ENCODE measurements around the gene AGBL1. TPM values are rescaled to one million over a fixed set of nuclear protein-coding genes. Genes with fewer than 3 reads are reported as not detected.

Gene AGBL1
- total RNA-seq, result not detected in 2 replicates
- long read RNA-seq, result 0 reads

- no peak within 1 kb of the TSS for H3K4me3 Mint-ChIP-seq (ENCODE audit: unreplicated experiment)
- TF ChIP-seq CTCF (IDR thresholded peaks at IDR 0.05), result no peak
- DNase-seq (ENCODE audit: extremely low spot score, unreplicated experiment), result no peak
- H3K27me3 Mint-ChIP-seq (ENCODE audit: unreplicated experiment), result no peaks in the 10 kb centered on the region
- no peak within 1 kb of the TSS for H3K27ac Mint-ChIP-seq (ENCODE audit: unreplicated experiment)
- no peaks in the 10 kb centered on the region for H3K9me3 Mint-ChIP-seq (ENCODE audit: unreplicated experiment)
- H3K36me3 Mint-ChIP-seq (ENCODE audit: unreplicated experiment), result no peaks in the 10 kb centered on the region
- no peaks in the 10 kb centered on the region for H3K4me1 Mint-ChIP-seq (ENCODE audit: unreplicated experiment)
Measured at GRCh38 chr15:86079508-86080266, at the start of gene AGBL1. AGBL1 (plus strand) TSS chr15:86079871.

- Mint-ChIP-seq H3K4me3 (ENCODE audit: unreplicated experiment) (no peak overlapping the region), H3K36me3 (ENCODE audit: unreplicated experiment) (no peaks in the 10 kb centered on the region), H3K27me3 (ENCODE audit: unreplicated experiment) (no peaks in the 10 kb centered on the region), H3K9me3 (ENCODE audit: unreplicated experiment) (no peaks in the 10 kb centered on the region), H3K4me1 (ENCODE audit: unreplicated experiment) (no peaks in the 10 kb centered on the region), H3K27ac (ENCODE audit: unreplicated experiment) (no peak overlapping the region)
- no peak for DNase-seq (ENCODE audit: extremely low spot score, unreplicated experiment)
- TF ChIP-seq CTCF (IDR thresholded peaks at IDR 0.05), result no peak
Measured at GRCh38 chr15:86034904-86035303, 44.8 kb upstream of the AGBL1 start.

- H3K4me1 Mint-ChIP-seq (ENCODE audit: unreplicated experiment), result no peaks in the 10 kb centered on the region
- no peaks in the 10 kb centered on the region for H3K9me3 Mint-ChIP-seq (ENCODE audit: unreplicated experiment)
- TF ChIP-seq CTCF (IDR thresholded peaks at IDR 0.05), result no peak
- H3K27me3 Mint-ChIP-seq (ENCODE audit: unreplicated experiment), result no peaks in the 10 kb centered on the region
- H3K4me3 Mint-ChIP-seq (ENCODE audit: unreplicated experiment), result no peak overlapping the region
- DNase-seq (ENCODE audit: extremely low spot score, unreplicated experiment), result no peak
- H3K36me3 Mint-ChIP-seq (ENCODE audit: unreplicated experiment), result no peaks in the 10 kb centered on the region
- H3K27ac Mint-ChIP-seq (ENCODE audit: unreplicated experiment), result no peak overlapping the region
Measured at GRCh38 chr15:86036243-86036642, 43.4 kb upstream of the AGBL1 start.

- no peak for TF ChIP-seq CTCF (IDR thresholded peaks at IDR 0.05)
- Mint-ChIP-seq H3K36me3 (ENCODE audit: unreplicated experiment) (no peaks in the 10 kb centered on the region), H3K4me3 (ENCODE audit: unreplicated experiment) (no peak overlapping the region), H3K27me3 (ENCODE audit: unreplicated experiment) (no peaks in the 10 kb centered on the region), H3K27ac (ENCODE audit: unreplicated experiment) (no peak overlapping the region), H3K4me1 (ENCODE audit: unreplicated experiment) (no peaks in the 10 kb centered on the region), H3K9me3 (ENCODE audit: unreplicated experiment) (no peaks in the 10 kb centered on the region)
- DNase-seq (ENCODE audit: extremely low spot score, unreplicated experiment), result no peak
Measured at GRCh38 chr15:86038491-86038890, 41.2 kb upstream of the AGBL1 start.

GRCh38 chr15:86040356-86041033 lies 39.2 kb upstream of the AGBL1 start:
- Mint-ChIP-seq H3K4me3 (ENCODE audit: unreplicated experiment) (no peak overlapping the region), H3K36me3 (ENCODE audit: unreplicated experiment) (no peaks in the 10 kb centered on the region), H3K27me3 (ENCODE audit: unreplicated experiment) (no peaks in the 10 kb centered on the region), H3K9me3 (ENCODE audit: unreplicated experiment) (no peaks in the 10 kb centered on the region), H3K27ac (ENCODE audit: unreplicated experiment) (no peak overlapping the region), H3K4me1 (ENCODE audit: unreplicated experiment) (no peaks in the 10 kb centered on the region)
- no peak for DNase-seq (ENCODE audit: extremely low spot score, unreplicated experiment)
- no peak for TF ChIP-seq CTCF (IDR thresholded peaks at IDR 0.05)

Data from osteocyte (in vitro differentiated cells).